Kidney (tissue), 14 donors: ENCODE data around the gene ITGAX. TPM values are rescaled to one million over a fixed set of nuclear protein-coding genes. Genes with fewer than 3 reads are reported as not detected.

ENCODE experiments used
- DNase-seq, 5 donors: peaks; one replicate each; pipeline ENCODE4 v3.0.0-alpha.2; 2013 to 2020
- FAIRE-seq: peaks from 2 replicates; lab custom pipeline; 2012; peaks lifted over from hg19 to GRCh38; lab: Jason Lieb, UNC
- H3K27ac ChIP-seq, 2 donors: one replicate each; pipeline ENCODE4 v1.7.0; 2013; ENCODE audit warnings: low read depth in 2 of 2, low read length in 2 of 2, inconsistent platforms in 1 of 2
- H3K27me3 ChIP-seq: one replicate; pipeline ENCODE4 v1.7.1; 2013; ENCODE audit warnings: low read length, inconsistent platforms; ENCODE audit not compliant: control insufficient read depth, insufficient read depth
- H3K36me3 ChIP-seq, 3 donors: one replicate each; pipeline versions ENCODE4 v1.7.0 to v1.7.1; 2013; ENCODE audit warnings: low read length in 3 of 3, control low read depth in 1 of 3, inconsistent platforms in 1 of 3; ENCODE audit not compliant: insufficient read depth in 3 of 3, control insufficient read depth in 2 of 3
- H3K4me1 ChIP-seq, 3 donors: one replicate each; pipeline versions ENCODE4 v1.7.0 to v1.7.1; 2013; ENCODE audit warnings: low read length in 3 of 3, inconsistent platforms in 1 of 3, low read depth in 1 of 3; ENCODE audit not compliant: control insufficient read depth in 2 of 3, insufficient read depth in 2 of 3
- H3K4me3 ChIP-seq, 3 donors: one replicate each; pipeline versions ENCODE4 v1.7.0 to v1.8.1; 2013; ENCODE audit warnings: low read length in 3 of 3, control low read depth in 1 of 3, inconsistent platforms in 1 of 3
- H3K9ac ChIP-seq, 3 donors: one replicate each; pipeline versions ENCODE4 v1.7.0 to v1.7.1; 2013; ENCODE audit warnings: low read length in 3 of 3, control low read depth in 1 of 3, inconsistent platforms in 1 of 3
- H3K9me3 ChIP-seq, 3 donors: one replicate each; pipeline versions ENCODE4 v1.7.0 to v1.7.1; 2013; ENCODE audit warnings: low read length in 3 of 3, control low read depth in 1 of 3, inconsistent platforms in 1 of 3; ENCODE audit not compliant: control insufficient read depth in 2 of 3, insufficient read depth in 1 of 3
- intact Hi-C: fragments of 100-400 bp; cut with DNase I; formaldehyde crosslinking; loops from one replicate; pipeline ENCODE4 v1.11.1; 2022
- polyA plus RNA-seq: library from polyadenylated mRNA; stranded (reverse); fragments of 350-450 nt; fragmentation: Illumina TruSeq; extraction: RNeasy Lipid Tissue Mini Kit (QIAGEN cat#74804); gene quantifications from one replicate; pipeline ENCODE4 v1.2.3, GENCODE V29; 2014; ENCODE audit warnings: low read depth, low replicate concordance; ENCODE audit not compliant: insufficient read depth
- total RNA-seq: library from RNA; stranded (reverse); fragmentation: NEBNext Ultra II Directional; extraction: Animal tissue kit (Norgen Biotek cat#: 25700); gene quantifications from one replicate; pipeline ENCODE4 v1.2.1, GENCODE V29; 2021
- TF ChIP-seq, protein P1 (sequence below): IDR thresholded peaks from 3 replicates; pipeline ENCODE4 v1.5.1; 2012; ENCODE audit warnings: mild to moderate bottlenecking, moderate library complexity, borderline replicate concordance; ENCODE audit not compliant: insufficient read depth; ENCODE audit errors: extremely low read depth
- donor health status: control.
- donor health status: control.
- donor health status: control.
- donor health status: control.
- donor health status: control.
- donor health status: DM: yes; HTN: yes; CAD: no.
- donor health status: Normal renal cell carcinoma (clear cell type).

Gene ITGAX
- total and polyA plus RNA-seq, 2 donors from 2014 or later: 0.37 to 11.9 TPM

DNA sequence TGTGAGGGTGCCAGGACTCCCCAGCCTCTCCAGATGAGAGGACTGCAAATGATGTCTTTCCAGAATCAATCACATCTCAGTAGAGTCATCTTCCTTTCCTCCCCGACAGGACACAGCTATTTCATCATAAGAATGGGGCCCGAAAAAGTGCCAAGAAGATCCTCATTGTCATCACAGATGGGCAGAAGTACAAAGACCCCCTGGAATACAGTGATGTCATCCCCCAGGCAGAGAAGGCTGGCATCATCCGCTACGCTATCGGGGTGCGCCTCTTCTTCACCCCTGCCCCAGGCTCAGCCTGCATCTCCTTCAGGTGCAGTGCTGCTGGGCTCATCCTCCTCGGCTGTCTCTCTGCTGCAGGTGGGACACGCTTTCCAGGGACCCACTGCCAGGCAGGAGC, 52.4 kb downstream of the ITGAX start:
- Histone ChIP-seq H3K9ac (no peak overlapping the region), H3K36me3 (no peaks in the 10 kb centered on the region), H3K4me3 (no peak overlapping the region), H3K27ac (no peak overlapping the region), H3K4me1 (no peaks in the 10 kb centered on the region), H3K27me3 (no peaks in the 10 kb centered on the region), H3K9me3 (no peaks in the 10 kb centered on the region)
- TF ChIP-seq, protein P1, sequence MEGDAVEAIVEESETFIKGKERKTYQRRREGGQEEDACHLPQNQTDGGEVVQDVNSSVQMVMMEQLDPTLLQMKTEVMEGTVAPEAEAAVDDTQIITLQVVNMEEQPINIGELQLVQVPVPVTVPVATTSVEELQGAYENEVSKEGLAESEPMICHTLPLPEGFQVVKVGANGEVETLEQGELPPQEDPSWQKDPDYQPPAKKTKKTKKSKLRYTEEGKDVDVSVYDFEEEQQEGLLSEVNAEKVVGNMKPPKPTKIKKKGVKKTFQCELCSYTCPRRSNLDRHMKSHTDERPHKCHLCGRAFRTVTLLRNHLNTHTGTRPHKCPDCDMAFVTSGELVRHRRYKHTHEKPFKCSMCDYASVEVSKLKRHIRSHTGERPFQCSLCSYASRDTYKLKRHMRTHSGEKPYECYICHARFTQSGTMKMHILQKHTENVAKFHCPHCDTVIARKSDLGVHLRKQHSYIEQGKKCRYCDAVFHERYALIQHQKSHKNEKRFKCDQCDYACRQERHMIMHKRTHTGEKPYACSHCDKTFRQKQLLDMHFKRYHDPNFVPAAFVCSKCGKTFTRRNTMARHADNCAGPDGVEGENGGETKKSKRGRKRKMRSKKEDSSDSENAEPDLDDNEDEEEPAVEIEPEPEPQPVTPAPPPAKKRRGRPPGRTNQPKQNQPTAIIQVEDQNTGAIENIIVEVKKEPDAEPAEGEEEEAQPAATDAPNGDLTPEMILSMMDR: no peak
- FAIRE-seq (no peak), DNase-seq (no peak)
- intact Hi-C loops: no loop called here

DNA sequence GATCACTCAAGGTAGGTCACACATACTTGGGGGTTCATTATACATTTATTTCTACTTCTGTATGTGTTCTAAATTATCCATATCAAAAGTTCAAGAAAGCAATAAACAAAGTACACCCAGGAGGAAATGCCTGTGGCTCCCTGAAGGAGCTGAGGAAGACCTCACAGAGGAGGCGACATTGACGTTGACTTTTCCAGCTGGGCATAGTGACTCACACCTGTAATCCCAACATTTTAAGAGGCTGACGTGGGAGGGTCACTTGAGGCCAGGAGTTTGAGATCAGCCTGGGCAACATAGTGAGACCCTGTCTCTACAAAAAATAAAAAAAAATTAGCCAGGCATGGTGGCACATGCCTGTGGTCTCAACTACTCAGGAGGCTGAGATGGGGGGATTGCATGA, 54.5 kb downstream of the ITGAX start:
- H3K4me3 ChIP-seq: no peak overlapping the region
- H3K27ac ChIP-seq: no peak overlapping the region
- H3K9ac ChIP-seq: no peak overlapping the region
- H3K4me1 ChIP-seq: no peaks in the 10 kb centered on the region
- H3K36me3 ChIP-seq: no peaks in the 10 kb centered on the region
- DNase-seq: no peak
- no peaks in the 10 kb centered on the region for H3K27me3 ChIP-seq
- H3K9me3 ChIP-seq: no peaks in the 10 kb centered on the region
- intact Hi-C loops: no loop called here
- TF ChIP-seq, protein P1: no peak
- no peak for FAIRE-seq

DNA sequence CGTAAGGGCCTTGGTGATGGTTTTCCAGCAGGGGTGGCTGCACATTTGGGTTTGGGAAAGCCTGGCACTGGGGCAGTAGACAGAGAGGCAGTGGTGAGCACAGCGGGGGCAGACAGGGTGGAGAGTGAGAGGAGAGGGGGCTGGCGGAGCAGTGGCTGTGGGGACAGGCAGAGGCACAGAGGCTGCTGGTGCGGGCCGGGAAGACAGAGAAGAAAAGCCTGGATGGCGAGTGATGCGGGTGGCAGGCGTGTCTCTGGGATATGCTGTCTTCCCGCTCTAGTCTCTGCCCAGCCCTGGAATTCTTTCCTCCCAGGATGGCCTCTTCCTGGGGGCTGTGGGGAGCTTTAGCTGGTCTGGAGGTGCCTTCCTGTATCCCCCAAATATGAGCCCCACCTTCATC, 55.1 kb downstream of the ITGAX start:
- Histone ChIP-seq H3K27me3 (no peaks in the 10 kb centered on the region), H3K27ac (no peak overlapping the region), H3K4me1 (no peaks in the 10 kb centered on the region), H3K9ac (no peak overlapping the region), H3K4me3 (no peak overlapping the region), H3K36me3 (no peaks in the 10 kb centered on the region), H3K9me3 (no peaks in the 10 kb centered on the region)
- intact Hi-C loops: no loop called here
- TF ChIP-seq, protein P1: no peak
- no peak for DNase-seq
- no peak for FAIRE-seq
